Panc1 (cell line): ENCODE measurements around the gene NCK1. TPM values are rescaled to one million over a fixed set of nuclear protein-coding genes. Genes with fewer than 3 reads are reported as not detected.

Experiments used
- ATAC-seq: fragments of 200-7000 bp; cut with Tn5 transposase; 2 replicates; pipeline ENCODE4 v1.9.1; 2020; ENCODE audit warnings: mild to moderate bottlenecking, moderate library complexity
- BruUV-seq: library from RNA; stranded (reverse); fragments of 400-500 nt; replicated peaks from 2 replicates; lab custom pipeline; 2021; lab: Mats Ljungman, UMichigan
- CTCF ChIA-PET: fragments of 300-600 bp; sonication (Branson Sonifier 250); formaldehyde crosslinking; loops from one replicate; lab custom pipeline; 2022; ENCODE audit warnings: antibody characterized with exemption; lab: Charles Lee
- POLR2A ChIA-PET: fragments of 300-600 bp; sonication (Branson Sonifier 250); formaldehyde crosslinking; loops from one replicate; lab custom pipeline; 2022; ENCODE audit warnings: antibody characterized with exemption; lab: Charles Lee
- DNase-seq: peaks from one replicate; pipeline ENCODE4 v3.0.0-alpha.2; 2010; ENCODE audit warnings: low read depth, low spot score
- H3K27ac ChIP-seq: 2 replicates; pipeline ENCODE4 v1.5.1; 2011; ENCODE audit warnings: mild to moderate bottlenecking, low read length, inconsistent platforms
- H3K27me3 ChIP-seq: fragments of 200-500 bp; sonication (Bioruptor generic); 2 replicates; pipeline ENCODE4 v1.6.0; 2014; ENCODE audit warnings: low read length, inconsistent platforms; ENCODE audit not compliant: control insufficient read depth, insufficient read depth
- H3K36me3 ChIP-seq: fragments of 200-500 bp; sonication (Bioruptor generic); 2 replicates; pipeline ENCODE4 v1.5.1; 2014; ENCODE audit warnings: inconsistent platforms, mild to moderate bottlenecking, low read length, moderate library complexity; ENCODE audit not compliant: control insufficient read depth, insufficient read depth
- H3K4me1 ChIP-seq: 2 replicates; pipeline ENCODE4 v1.5.1; 2011; ENCODE audit warnings: inconsistent platforms, mild to moderate bottlenecking, low read length, moderate library complexity; ENCODE audit not compliant: control insufficient read depth, insufficient read depth
- H3K4me3 ChIP-seq, 2 experiments: 2 replicates each; pipeline ENCODE4 v1.5.1; 2011 to 2012; ENCODE audit warnings: low read depth in 2 of 2, low read length in 2 of 2, mild to moderate bottlenecking in 2 of 2, inconsistent platforms in 1 of 2, moderate library complexity in 1 of 2
- H3K9me3 ChIP-seq: fragments of 200-500 bp; sonication (Bioruptor generic); 2 replicates; pipeline ENCODE4 v1.5.1; 2014; ENCODE audit warnings: low read depth, mild to moderate bottlenecking, inconsistent platforms, low read length, moderate library complexity; ENCODE audit not compliant: control insufficient read depth, insufficient read depth
- POLR2AphosphoS5 ChIP-seq: IDR thresholded peaks from 2 replicates; pipeline ENCODE4 v1.6.1; 2012; ENCODE audit warnings: mild to moderate bottlenecking, low read depth, low read length, moderate library complexity
- SIN3A ChIP-seq: IDR thresholded peaks from 2 replicates; pipeline ENCODE4 v1.6.1; 2012; ENCODE audit warnings: low read depth, mild to moderate bottlenecking, low read length, moderate library complexity, borderline replicate concordance; ENCODE audit not compliant: insufficient read depth
- TCF7L2 ChIP-seq: IDR thresholded peaks from 2 replicates; pipeline ENCODE4 v1.6.1; 2011; ENCODE audit warnings: mild to moderate bottlenecking, low read depth, low read length, inconsistent platforms
- in situ Hi-C: cut with HindIII; loops from 2 replicates; pipeline ENCODE4 v1.10.0; 2016; ENCODE audit warnings: low sequenced_read_pairs, low pct_unique_long_range_greater_than_20kb
- intact Hi-C: fragments of 100-400 bp; cut with micrococcal nuclease; formaldehyde crosslinking; loops from one replicate; pipeline ENCODE4 v1.10.0; 2022; ENCODE audit not compliant: unreplicated experiment
- total RNA-seq: library from RNA; stranded (reverse); gene quantifications from one replicate; pipeline ENCODE4 v1.2.1, GENCODE V29; 2021; ENCODE audit not compliant: unreplicated experiment
- TF ChIP-seq, protein P1 (sequence below): fragments of 450-650 bp; IDR thresholded peaks from 2 replicates; pipeline ENCODE4 v1.5.1; 2017; ENCODE audit warnings: mild to moderate bottlenecking
- TF ChIP-seq, protein P2 (sequence below), 2 experiments: IDR thresholded peaks; 2 replicates each; pipeline ENCODE4 v1.6.1; 2011 to 2012; ENCODE audit warnings: low read depth in 2 of 2, control low read depth in 1 of 2, low read length in 1 of 2, mild to moderate bottlenecking in 1 of 2, moderate library complexity in 1 of 2; ENCODE audit not compliant: insufficient read depth in 1 of 2

Gene NCK1
- total RNA-seq, 1 experiment from 2014 or later: 43.5 TPM

DNA sequence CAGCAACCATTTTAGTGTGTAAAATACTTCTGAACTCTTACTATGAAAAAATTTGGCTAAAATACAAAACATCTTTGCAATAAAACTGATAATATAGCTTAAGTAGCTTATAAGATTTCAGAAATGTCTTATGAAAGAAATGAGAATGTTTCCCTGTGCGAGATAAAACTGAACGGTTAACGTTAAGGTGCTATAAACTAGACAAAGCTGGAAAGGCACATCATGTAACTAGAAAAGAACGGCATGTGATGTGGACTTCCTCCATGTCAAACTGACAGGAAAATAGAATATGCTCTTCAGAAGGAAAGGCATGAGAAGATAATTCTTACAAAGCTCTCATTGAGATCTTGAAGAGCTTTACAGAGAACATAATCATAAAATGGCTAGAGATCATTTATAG lies 36.5 kb downstream of the NCK1 start:
- no peaks in the 10 kb centered on the region for H3K36me3 ChIP-seq
- no peaks in the 10 kb centered on the region for H3K27me3 ChIP-seq
- H3K4me1 ChIP-seq: peaks cover 11% of the 10 kb centered on the region
- H3K9me3 ChIP-seq: peaks cover 8% of the 10 kb centered on the region; the same call in 1 of the 2 replicates
- intact Hi-C loops (no loop called here), in situ Hi-C loops (no loop called here)
- no peak for ATAC-seq
- DNase-seq: no peak
- no peak overlapping the region for H3K4me3 ChIP-seq
- POLR2A ChIA-PET: no interaction called here
- CTCF ChIA-PET: interaction anchor here (0.6 kb wide), 1 partner anchor 1169 kb away, joined by 3 read pairs; no protein-coding TSS in a partner anchor
- H3K27ac ChIP-seq: no peak overlapping the region
- no TSS peak for BruUV-seq
- TF ChIP-seq SIN3A (no peak), TCF7L2 (no peak), POLR2AphosphoS5 (no peak)
- TF ChIP-seq, protein P1, sequence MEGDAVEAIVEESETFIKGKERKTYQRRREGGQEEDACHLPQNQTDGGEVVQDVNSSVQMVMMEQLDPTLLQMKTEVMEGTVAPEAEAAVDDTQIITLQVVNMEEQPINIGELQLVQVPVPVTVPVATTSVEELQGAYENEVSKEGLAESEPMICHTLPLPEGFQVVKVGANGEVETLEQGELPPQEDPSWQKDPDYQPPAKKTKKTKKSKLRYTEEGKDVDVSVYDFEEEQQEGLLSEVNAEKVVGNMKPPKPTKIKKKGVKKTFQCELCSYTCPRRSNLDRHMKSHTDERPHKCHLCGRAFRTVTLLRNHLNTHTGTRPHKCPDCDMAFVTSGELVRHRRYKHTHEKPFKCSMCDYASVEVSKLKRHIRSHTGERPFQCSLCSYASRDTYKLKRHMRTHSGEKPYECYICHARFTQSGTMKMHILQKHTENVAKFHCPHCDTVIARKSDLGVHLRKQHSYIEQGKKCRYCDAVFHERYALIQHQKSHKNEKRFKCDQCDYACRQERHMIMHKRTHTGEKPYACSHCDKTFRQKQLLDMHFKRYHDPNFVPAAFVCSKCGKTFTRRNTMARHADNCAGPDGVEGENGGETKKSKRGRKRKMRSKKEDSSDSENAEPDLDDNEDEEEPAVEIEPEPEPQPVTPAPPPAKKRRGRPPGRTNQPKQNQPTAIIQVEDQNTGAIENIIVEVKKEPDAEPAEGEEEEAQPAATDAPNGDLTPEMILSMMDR: no peak
- TF ChIP-seq, protein P2, sequence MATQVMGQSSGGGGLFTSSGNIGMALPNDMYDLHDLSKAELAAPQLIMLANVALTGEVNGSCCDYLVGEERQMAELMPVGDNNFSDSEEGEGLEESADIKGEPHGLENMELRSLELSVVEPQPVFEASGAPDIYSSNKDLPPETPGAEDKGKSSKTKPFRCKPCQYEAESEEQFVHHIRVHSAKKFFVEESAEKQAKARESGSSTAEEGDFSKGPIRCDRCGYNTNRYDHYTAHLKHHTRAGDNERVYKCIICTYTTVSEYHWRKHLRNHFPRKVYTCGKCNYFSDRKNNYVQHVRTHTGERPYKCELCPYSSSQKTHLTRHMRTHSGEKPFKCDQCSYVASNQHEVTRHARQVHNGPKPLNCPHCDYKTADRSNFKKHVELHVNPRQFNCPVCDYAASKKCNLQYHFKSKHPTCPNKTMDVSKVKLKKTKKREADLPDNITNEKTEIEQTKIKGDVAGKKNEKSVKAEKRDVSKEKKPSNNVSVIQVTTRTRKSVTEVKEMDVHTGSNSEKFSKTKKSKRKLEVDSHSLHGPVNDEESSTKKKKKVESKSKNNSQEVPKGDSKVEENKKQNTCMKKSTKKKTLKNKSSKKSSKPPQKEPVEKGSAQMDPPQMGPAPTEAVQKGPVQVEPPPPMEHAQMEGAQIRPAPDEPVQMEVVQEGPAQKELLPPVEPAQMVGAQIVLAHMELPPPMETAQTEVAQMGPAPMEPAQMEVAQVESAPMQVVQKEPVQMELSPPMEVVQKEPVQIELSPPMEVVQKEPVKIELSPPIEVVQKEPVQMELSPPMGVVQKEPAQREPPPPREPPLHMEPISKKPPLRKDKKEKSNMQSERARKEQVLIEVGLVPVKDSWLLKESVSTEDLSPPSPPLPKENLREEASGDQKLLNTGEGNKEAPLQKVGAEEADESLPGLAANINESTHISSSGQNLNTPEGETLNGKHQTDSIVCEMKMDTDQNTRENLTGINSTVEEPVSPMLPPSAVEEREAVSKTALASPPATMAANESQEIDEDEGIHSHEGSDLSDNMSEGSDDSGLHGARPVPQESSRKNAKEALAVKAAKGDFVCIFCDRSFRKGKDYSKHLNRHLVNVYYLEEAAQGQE (IDR thresholded peaks at IDR 0.05; ENCODE audit: insufficient read depth in 1 of 2, low read depth in 2 of 2, low read length in 1 of 2): no peak

DNA sequence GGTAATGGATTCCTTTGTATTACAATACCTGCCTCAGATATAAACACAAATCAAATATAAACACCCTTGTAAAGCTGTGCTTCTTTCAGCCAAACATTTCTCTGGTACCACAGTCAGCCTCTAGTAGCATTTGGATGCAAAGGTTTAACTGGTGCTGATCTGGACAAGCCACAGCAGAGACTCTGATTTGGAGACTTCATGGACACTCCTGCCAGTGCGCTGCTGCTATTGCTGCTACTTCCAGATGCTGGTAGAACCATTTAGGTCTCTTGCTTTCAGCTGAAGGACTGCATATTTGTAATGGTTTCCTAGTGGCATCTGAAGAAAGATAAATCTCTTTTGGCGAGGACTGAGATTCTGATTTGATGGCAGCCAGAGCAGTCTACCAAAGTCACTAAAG lies 36.9 kb downstream of the NCK1 start:
- CTCF ChIA-PET: no interaction called here
- in situ Hi-C loops: no loop called here
- H3K36me3 ChIP-seq: no peaks in the 10 kb centered on the region
- intact Hi-C loops: no loop called here
- H3K4me1 ChIP-seq: peaks cover 9% of the 10 kb centered on the region
- peaks cover 4% of the 10 kb centered on the region; the same call in 1 of the 2 replicates for H3K9me3 ChIP-seq
- peak; percentile 57; the same call in 1 of the 2 replicates for ATAC-seq
- H3K27ac ChIP-seq: no peak overlapping the region
- no peak overlapping the region for H3K4me3 ChIP-seq
- BruUV-seq: no TSS peak
- DNase-seq: no peak
- POLR2A ChIA-PET: no interaction called here
- TF ChIP-seq, protein P1: no peak
- no peak for TF ChIP-seq SIN3A
- TF ChIP-seq, protein P2 (IDR thresholded peaks at IDR 0.05; ENCODE audit: insufficient read depth in 1 of 2, low read depth in 2 of 2, low read length in 1 of 2): no peak
- TF ChIP-seq TCF7L2: no peak
- TF ChIP-seq POLR2AphosphoS5: no peak
- no peaks in the 10 kb centered on the region for H3K27me3 ChIP-seq
